Stimulated activated naive B cell treated with anti-CD40 and anti-IgM and Interleukin-4, amounts not matched to agents 10 μg/mL and 1 μg/mL and 100 μg/mL, for 72 hours (primary cell): ENCODE measurements around the gene GK.
"Not testable (repeated sequence)": the region's sequence is repeated elsewhere in the genome, so short reads cannot be mapped to it uniquely, and the experiment has no call there.

ENCODE experiments used
- ATAC-seq, 2 donors: fragments of 150-1000 bp; cut with Tn5 transposase; replicated peaks; 2 replicates each; pipeline ENCODE4 v1.10.0; 2021; ENCODE audit warnings: moderate library complexity in 1 of 2
- DNase-seq: peaks from one replicate; pipeline ENCODE4 v3.0.0; 2021
- H3K27ac Mint-ChIP-seq: one replicate; pipeline ENCODE4 v1.8.0; 2022; ENCODE audit warnings: mild to moderate bottlenecking, mixed read lengths
- H3K27me3 Mint-ChIP-seq, 2 donors: one replicate each; pipeline ENCODE4 v1.8.0; 2022; ENCODE audit warnings: mixed read lengths in 2 of 2
- H3K36me3 Mint-ChIP-seq, 2 donors: one replicate each; pipeline ENCODE4 v1.8.0; 2022; ENCODE audit warnings: mixed read lengths in 2 of 2, mild to moderate bottlenecking in 1 of 2
- H3K4me1 Mint-ChIP-seq, 2 donors: one replicate each; pipeline ENCODE4 v1.8.0; 2022; ENCODE audit warnings: mixed read lengths in 2 of 2, mild to moderate bottlenecking in 1 of 2
- H3K4me3 Mint-ChIP-seq, 2 donors: one replicate each; pipeline ENCODE4 v1.8.0; 2022; ENCODE audit warnings: mild to moderate bottlenecking in 2 of 2, mixed read lengths in 2 of 2, moderate library complexity in 1 of 2
- H3K9me3 Mint-ChIP-seq, 2 donors: one replicate each; pipeline ENCODE4 v1.8.0; 2022; ENCODE audit warnings: mixed read lengths in 2 of 2, mild to moderate bottlenecking in 1 of 2

GK gene

GRCh38 chrX:30665471-30665870, 12.2 kb downstream of the GK start:
- ATAC-seq (no peak), DNase-seq (no peak)
- H3K36me3 Mint-ChIP-seq, result peaks cover 13 to 18% of the 10 kb centered on the region in 2 donors
- no peaks in the 10 kb centered on the region for H3K9me3 Mint-ChIP-seq
- no peaks in the 10 kb centered on the region for H3K27me3 Mint-ChIP-seq
- H3K27ac Mint-ChIP-seq, result no peak overlapping the region
- peaks cover 5 to 12% of the 10 kb centered on the region in 2 donors for H3K4me1 Mint-ChIP-seq
- no peak overlapping the region for H3K4me3 Mint-ChIP-seq

GRCh38 chrX:30666094-30666493, 12.9 kb downstream of the GK start:
- ATAC-seq (no peak), DNase-seq (no peak)

GRCh38 chrX:30668581-30668980, 15.4 kb downstream of the GK start:
- no peak overlapping the region for H3K27ac Mint-ChIP-seq
- no peaks in the 10 kb centered on the region for H3K9me3 Mint-ChIP-seq
- no peaks in the 10 kb centered on the region for H3K4me1 Mint-ChIP-seq
- no peaks in the 10 kb centered on the region for H3K27me3 Mint-ChIP-seq
- no peak for ATAC-seq
- no peak for DNase-seq
- peaks cover 16 to 17% of the 10 kb centered on the region in 2 donors for H3K36me3 Mint-ChIP-seq
- no peak overlapping the region for H3K4me3 Mint-ChIP-seq

More at GRCh38 chrX:30666094-30666493, 12.9 kb downstream of the GK start:
- H3K4me1 Mint-ChIP-seq, result peaks cover 5 to 11% of the 10 kb centered on the region in 2 donors
- H3K27me3 Mint-ChIP-seq, result no peaks in the 10 kb centered on the region
- peaks cover 14 to 17% of the 10 kb centered on the region in 2 donors for H3K36me3 Mint-ChIP-seq
- H3K4me3 Mint-ChIP-seq, result no peak overlapping the region
- no peak overlapping the region for H3K27ac Mint-ChIP-seq
- H3K9me3 Mint-ChIP-seq, result no peaks in the 10 kb centered on the region

GRCh38 chrX:30671189-30671588, 18.0 kb downstream of the GK start:
- peaks cover 18 to 25% of the 10 kb centered on the region in 2 donors for H3K36me3 Mint-ChIP-seq

GRCh38 chrX:30673127-30673796, 20.0 kb downstream of the GK start:
- H3K36me3 Mint-ChIP-seq, result peaks cover 17 to 23% of the 10 kb centered on the region in 2 donors
- H3K27ac Mint-ChIP-seq, result no peak overlapping the region
- H3K4me1 Mint-ChIP-seq, result no peaks in the 10 kb centered on the region
- H3K4me3 Mint-ChIP-seq, result no peak overlapping the region
- ATAC-seq, result no peak
- no peak for DNase-seq
- no peaks in the 10 kb centered on the region for H3K27me3 Mint-ChIP-seq
- no peaks in the 10 kb centered on the region for H3K9me3 Mint-ChIP-seq

More at GRCh38 chrX:30671189-30671588, 18.0 kb downstream of the GK start:
- H3K9me3 Mint-ChIP-seq, H3K4me3 Mint-ChIP-seq, H3K27me3 Mint-ChIP-seq, H3K27ac Mint-ChIP-seq, H3K4me1 Mint-ChIP-seq, ATAC-seq, DNase-seq: not testable (repeated sequence)

GRCh38 chrX:30673884-30674598, 20.8 kb downstream of the GK start:
- Mint-ChIP-seq H3K27ac (no peak overlapping the region), H3K9me3 (no peaks in the 10 kb centered on the region), H3K36me3 (peaks cover 10 to 15% of the 10 kb centered on the region in 2 donors), H3K27me3 (no peaks in the 10 kb centered on the region), H3K4me1 (no peaks in the 10 kb centered on the region), H3K4me3 (no peak overlapping the region)
- ATAC-seq (no peak), DNase-seq (no peak)

GRCh38 chrX:30674799-30675198, 21.6 kb downstream of the GK start:
- ATAC-seq, result no peak
- Mint-ChIP-seq H3K27me3 (no peaks in the 10 kb centered on the region), H3K4me3 (no peak overlapping the region), H3K36me3 (peaks cover 13 to 19% of the 10 kb centered on the region in 2 donors), H3K9me3 (no peaks in the 10 kb centered on the region), H3K4me1 (no peaks in the 10 kb centered on the region), H3K27ac (no peak overlapping the region)
- DNase-seq, result no peak

- Mint-ChIP-seq H3K27me3 (no peaks in the 10 kb centered on the region), H3K4me3 (no peak overlapping the region), H3K27ac (no peak overlapping the region), H3K4me1 (no peaks in the 10 kb centered on the region), H3K36me3 (peaks cover 12 to 13% of the 10 kb centered on the region in 2 donors), H3K9me3 (no peaks in the 10 kb centered on the region)
- ATAC-seq (no peak), DNase-seq (no peak)
Measured at GRCh38 chrX:30679369-30679768, 26.1 kb downstream of the GK start.

GRCh38 chrX:30680618-30681017, 27.4 kb downstream of the GK start:
- DNase-seq (no peak), ATAC-seq (no peak)
- H3K4me1 Mint-ChIP-seq, result no peaks in the 10 kb centered on the region
- no peaks in the 10 kb centered on the region for H3K27me3 Mint-ChIP-seq
- no peak overlapping the region for H3K4me3 Mint-ChIP-seq
- H3K27ac Mint-ChIP-seq, result no peak overlapping the region
- H3K9me3 Mint-ChIP-seq, result no peaks in the 10 kb centered on the region
- peaks cover 7 to 9% of the 10 kb centered on the region in 2 donors for H3K36me3 Mint-ChIP-seq

- Mint-ChIP-seq H3K27ac (no peak overlapping the region), H3K27me3 (no peaks in the 10 kb centered on the region), H3K4me3 (no peak overlapping the region), H3K4me1 (no peaks in the 10 kb centered on the region), H3K9me3 (no peaks in the 10 kb centered on the region), H3K36me3 (peaks cover 9 to 16% of the 10 kb centered on the region in 2 donors)
- DNase-seq, result no peak
- no peak for ATAC-seq
Measured at GRCh38 chrX:30688641-30689040, 35.4 kb downstream of the GK start.

GRCh38 chrX:30689116-30689515, 35.9 kb downstream of the GK start:
- H3K4me3 Mint-ChIP-seq, result no peak overlapping the region
- no peaks in the 10 kb centered on the region for H3K4me1 Mint-ChIP-seq
- H3K36me3 Mint-ChIP-seq, result peaks cover 8 to 13% of the 10 kb centered on the region in 2 donors
- DNase-seq (no peak), ATAC-seq (no peak)
- H3K27me3 Mint-ChIP-seq, result no peaks in the 10 kb centered on the region
- no peak overlapping the region for H3K27ac Mint-ChIP-seq
- H3K9me3 Mint-ChIP-seq, result no peaks in the 10 kb centered on the region

- no peak for DNase-seq
- Mint-ChIP-seq H3K4me1 (no peaks in the 10 kb centered on the region), H3K27me3 (no peaks in the 10 kb centered on the region), H3K27ac (no peak overlapping the region), H3K9me3 (no peaks in the 10 kb centered on the region), H3K36me3 (peaks cover 8 to 13% of the 10 kb centered on the region in 2 donors), H3K4me3 (no peak overlapping the region)
- no peak for ATAC-seq
Measured at GRCh38 chrX:30690330-30690729, 37.1 kb downstream of the GK start.

- Mint-ChIP-seq H3K36me3 (peaks cover 3 to 12% of the 10 kb centered on the region in 2 donors), H3K4me1 (no peaks in the 10 kb centered on the region)
- no peak for ATAC-seq
Measured at GRCh38 chrX:30693999-30694650, 40.9 kb downstream of the GK start.

GRCh38 chrX:30702736-30703135, 49.5 kb downstream of the GK start:
- no peaks in the 10 kb centered on the region for H3K27me3 Mint-ChIP-seq
- H3K27ac Mint-ChIP-seq, result no peak overlapping the region
- ATAC-seq, result no peak

More at GRCh38 chrX:30693999-30694650, 40.9 kb downstream of the GK start:
- DNase-seq, result no peak
- Mint-ChIP-seq H3K27ac (no peak overlapping the region), H3K4me3 (no peak overlapping the region), H3K9me3 (no peaks in the 10 kb centered on the region), H3K27me3 (no peaks in the 10 kb centered on the region)

More at GRCh38 chrX:30702736-30703135, 49.5 kb downstream of the GK start:
- Mint-ChIP-seq H3K4me1 (no peaks in the 10 kb centered on the region), H3K9me3 (no peaks in the 10 kb centered on the region), H3K4me3 (no peak overlapping the region), H3K36me3 (peaks cover 10 to 15% of the 10 kb centered on the region in 2 donors)
- no peak for DNase-seq
